ENCODE data around the gene FEZF2. TPM values are rescaled to one million over a fixed set of nuclear protein-coding genes. Genes with fewer than 3 reads are reported as not detected.

Gene FEZF2
- total and polyA plus RNA-seq, 2 of the 13 experiments (the other 11 are each of a cell fraction or from before 2014, with no cell fraction given): not detected

DNA sequence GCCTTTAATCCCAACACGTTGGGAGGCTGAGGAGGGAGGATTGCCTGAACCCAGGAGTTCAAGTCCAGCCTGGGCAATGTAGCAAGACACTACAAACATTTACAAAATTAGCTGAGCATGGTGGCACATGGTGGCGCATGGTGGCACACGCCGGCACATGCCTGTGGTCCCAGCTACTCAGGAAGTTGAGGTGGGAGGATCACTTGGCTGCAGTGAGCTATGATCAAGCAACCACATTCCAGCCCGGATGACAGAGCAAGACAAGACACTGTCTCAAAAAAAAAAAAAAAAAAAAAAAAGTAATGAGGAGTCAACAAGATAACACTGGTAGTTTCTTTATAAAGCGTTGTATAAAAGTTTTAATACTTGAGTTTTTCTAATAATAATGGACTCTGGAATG is 10.1 kb downstream of the FEZF2 start:
- Histone ChIP-seq H3K4me2 (ENCODE audit: low read depth, low read length) (no peak overlapping the region), H3K36me3 (replicated peaks in 1 of 2; ENCODE audit: control insufficient read depth in 1 of 2, insufficient read depth in 2 of 2, low read length in 2 of 2) (no peaks in the 10 kb centered on the region), H3K79me2 (ENCODE audit: insufficient read depth, low read length) (no peaks in the 10 kb centered on the region), H3K4me3 (replicated peaks in 1 of 3; ENCODE audit: insufficient read depth in 1 of 3, low read depth in 2 of 3, low read length in 3 of 3) (no peak overlapping the region), H3K4me1 (ENCODE audit: insufficient read depth, low read length) (no peaks in the 10 kb centered on the region), H3K9me3 (ENCODE audit: low read length) (no peaks in the 10 kb centered on the region), H2AFZ (ENCODE audit: low read length) (no peak overlapping the region), H3K27ac (ENCODE audit: extremely low read length, insufficient read depth, low read length) (no peak overlapping the region), H3K9ac (ENCODE audit: insufficient read depth, low read depth, low read length) (no peak overlapping the region), H4K20me1 (ENCODE audit: insufficient read depth, low read length) (no peaks in the 10 kb centered on the region), H3K27me3 (ENCODE audit: control insufficient read depth in 1 of 2, insufficient read depth in 2 of 2, low read length in 2 of 2) (peaks cover 0 to 27% of the 10 kb centered on the region in 2 experiments; a peak in 3 of 5 replicates)
- TF ChIP-seq, protein P1, sequence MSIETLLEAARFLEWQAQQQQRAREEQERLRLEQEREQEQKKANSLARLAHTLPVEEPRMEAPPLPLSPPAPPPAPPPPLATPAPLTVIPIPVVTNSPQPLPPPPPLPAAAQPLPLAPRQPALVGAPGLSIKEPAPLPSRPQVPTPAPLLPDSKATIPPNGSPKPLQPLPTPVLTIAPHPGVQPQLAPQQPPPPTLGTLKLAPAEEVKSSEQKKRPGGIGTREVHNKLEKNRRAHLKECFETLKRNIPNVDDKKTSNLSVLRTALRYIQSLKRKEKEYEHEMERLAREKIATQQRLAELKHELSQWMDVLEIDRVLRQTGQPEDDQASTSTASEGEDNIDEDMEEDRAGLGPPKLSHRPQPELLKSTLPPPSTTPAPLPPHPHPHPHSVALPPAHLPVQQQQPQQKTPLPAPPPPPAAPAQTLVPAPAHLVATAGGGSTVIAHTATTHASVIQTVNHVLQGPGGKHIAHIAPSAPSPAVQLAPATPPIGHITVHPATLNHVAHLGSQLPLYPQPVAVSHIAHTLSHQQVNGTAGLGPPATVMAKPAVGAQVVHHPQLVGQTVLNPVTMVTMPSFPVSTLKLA (IDR thresholded peaks at IDR 0.05): 0 out of 2 replicates have a peak, but pooled peaks have one; percentile 24
- TF ChIP-seq, protein P2, sequence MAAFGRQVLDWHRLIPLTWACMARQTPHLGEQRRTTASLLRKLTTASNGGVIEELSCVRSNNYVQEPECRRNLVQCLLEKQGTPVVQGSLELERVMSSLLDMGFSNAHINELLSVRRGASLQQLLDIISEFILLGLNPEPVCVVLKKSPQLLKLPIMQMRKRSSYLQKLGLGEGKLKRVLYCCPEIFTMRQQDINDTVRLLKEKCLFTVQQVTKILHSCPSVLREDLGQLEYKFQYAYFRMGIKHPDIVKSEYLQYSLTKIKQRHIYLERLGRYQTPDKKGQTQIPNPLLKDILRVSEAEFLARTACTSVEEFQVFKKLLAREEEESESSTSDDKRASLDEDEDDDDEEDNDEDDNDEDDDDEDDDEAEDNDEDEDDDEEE (CRISPR knock-in tag; IDR thresholded peaks at IDR 0.05): no peak
- TF ChIP-seq KDM2A (CRISPR knock-in tag; IDR thresholded peaks at IDR 0.05; ENCODE audit: borderline replicate concordance, low read depth): no peak
- ChIA-PET CTCF (ENCODE audit: low intra/inter-chr PET ratio, low total read pairs) (no interaction called here), POLR2A (no interaction called here)
- DNase-seq (ENCODE audit: low spot score): no peak
- 27% methylated on average over 6 of the region's 6 CpGs for WGBS (ENCODE audit: low lambda C conversion rate)
- ATAC-seq: no peak
- no TSS peak for BruUV-seq (replicated peaks)
- in situ Hi-C loops (cut with HindIII; ENCODE audit: extremely low pct_ligation_motif_present, low pct_unique_long_range_greater_than_20kb): no loop called here
- intact Hi-C loops (cut with micrococcal nuclease; ENCODE audit: unreplicated experiment): no loop called here
- FAIRE-seq: no peak

DNA sequence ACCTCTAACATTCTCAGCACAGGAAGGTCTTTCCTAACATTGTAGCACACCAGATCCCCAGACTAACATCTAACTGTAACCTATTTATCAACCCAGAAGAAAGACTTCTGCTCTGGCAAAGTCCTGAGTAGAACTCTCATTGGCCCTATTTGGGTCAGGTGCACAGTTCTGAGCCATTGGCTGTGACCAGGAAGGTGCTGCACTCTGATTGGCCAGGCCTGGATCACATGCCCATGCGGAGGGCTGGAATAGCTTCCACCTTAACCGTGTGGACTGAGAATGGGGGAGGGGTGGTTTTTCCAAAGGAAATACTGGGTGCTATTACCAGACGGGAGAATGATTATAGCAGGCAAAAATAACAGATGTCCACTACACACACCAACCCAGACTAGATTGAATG is 11.5 kb downstream of the FEZF2 start:
- Histone ChIP-seq H3K9me3 (ENCODE audit: low read length) (no peaks in the 10 kb centered on the region), H3K36me3 (replicated peaks in 1 of 2; ENCODE audit: control insufficient read depth in 1 of 2, insufficient read depth in 2 of 2, low read length in 2 of 2) (no peaks in the 10 kb centered on the region), H3K27me3 (ENCODE audit: control insufficient read depth in 1 of 2, insufficient read depth in 2 of 2, low read length in 2 of 2) (peaks cover 0 to 18% of the 10 kb centered on the region in 2 experiments; a peak in 2 of 5 replicates), H3K27ac (ENCODE audit: extremely low read length, insufficient read depth, low read length) (no peak overlapping the region), H3K4me2 (ENCODE audit: low read depth, low read length) (no peak overlapping the region), H3K79me2 (ENCODE audit: insufficient read depth, low read length) (no peaks in the 10 kb centered on the region), H3K4me3 (replicated peaks in 1 of 3; ENCODE audit: insufficient read depth in 1 of 3, low read depth in 2 of 3, low read length in 3 of 3) (no peak overlapping the region), H3K4me1 (ENCODE audit: insufficient read depth, low read length) (no peaks in the 10 kb centered on the region), H2AFZ (ENCODE audit: low read length) (no peak overlapping the region), H3K9ac (ENCODE audit: insufficient read depth, low read depth, low read length) (no peak overlapping the region), H4K20me1 (ENCODE audit: insufficient read depth, low read length) (no peaks in the 10 kb centered on the region)
- intact Hi-C loops (cut with micrococcal nuclease; ENCODE audit: unreplicated experiment) (no loop called here), in situ Hi-C loops (cut with HindIII; ENCODE audit: extremely low pct_ligation_motif_present, low pct_unique_long_range_greater_than_20kb) (no loop called here)
- FAIRE-seq: no peak
- DNase-seq (ENCODE audit: low spot score): no peak
- TF ChIP-seq ZNF614 (CRISPR knock-in tag; IDR thresholded peaks at IDR 0.05; ENCODE audit: borderline replicate concordance) (no peak), KLF11 (CRISPR knock-in tag; IDR thresholded peaks at IDR 0.05) (no peak)
- CTCF ChIA-PET (ENCODE audit: low intra/inter-chr PET ratio, low total read pairs): no interaction called here
- BruUV-seq (replicated peaks): no TSS peak
- no peak for ATAC-seq
- WGBS (ENCODE audit: low lambda C conversion rate): 6% methylated on average over 3 of the region's 3 CpGs
- POLR2A ChIA-PET: no interaction called here
